ENCODE measurements around the gene SIX3. TPM values are rescaled to one million over a fixed set of nuclear protein-coding genes. Genes with fewer than 3 reads are reported as not detected.
A peak's percentile ranks its signal among the peaks of the same experiment; 100 is the strongest.

The SIX3 gene
- total RNA-seq, 1 donor from 2014 or later: not detected

DNA sequence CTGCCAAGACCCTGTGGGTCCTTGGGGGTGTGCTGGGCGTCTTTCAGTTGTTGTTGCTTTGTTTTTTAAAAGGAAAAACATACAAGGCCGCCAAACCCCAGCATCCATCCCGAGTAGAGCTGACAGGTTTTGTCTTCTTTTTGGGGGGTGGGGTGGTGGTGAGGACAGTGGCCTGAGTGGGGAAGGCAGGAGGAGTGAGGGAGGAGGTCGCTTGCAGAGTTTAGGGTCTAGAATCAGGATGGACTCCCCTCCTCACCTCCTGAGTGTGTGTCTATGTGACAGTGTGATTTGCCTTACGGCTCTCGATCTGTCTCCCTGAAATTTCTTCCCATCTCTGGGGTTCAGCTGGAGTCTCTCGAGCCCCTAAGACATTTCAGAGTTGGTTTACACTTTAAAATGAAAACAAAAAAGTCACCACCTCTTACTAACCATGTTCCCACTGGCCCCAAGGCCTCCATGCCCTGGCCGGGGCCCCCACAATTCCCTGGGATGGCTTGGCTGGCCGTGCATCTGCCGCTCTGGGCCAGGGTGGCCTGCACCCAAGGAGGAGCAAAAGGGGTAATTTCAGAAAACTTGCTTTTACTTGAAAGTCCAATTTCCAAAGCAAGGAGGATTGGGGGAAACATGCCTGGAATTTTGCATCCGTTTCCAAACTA lies 5.0 kb downstream of the SIX3 start:
- no peak for DNase-seq (ENCODE audit: low spot score in 2 of 2)
- no peaks in the 10 kb centered on the region for H3K9me3 ChIP-seq
- H3K27me3 ChIP-seq: peaks cover 4% of the 10 kb centered on the region
- H3K4me1 ChIP-seq: peaks cover 0 to 11% of the 10 kb centered on the region in 2 donors
- no peak overlapping the region for H3K4me3 ChIP-seq
- H3K27ac ChIP-seq: no peak overlapping the region
- intact Hi-C loops (cut with DNase I): no loop called here
- TF ChIP-seq, protein P1, sequence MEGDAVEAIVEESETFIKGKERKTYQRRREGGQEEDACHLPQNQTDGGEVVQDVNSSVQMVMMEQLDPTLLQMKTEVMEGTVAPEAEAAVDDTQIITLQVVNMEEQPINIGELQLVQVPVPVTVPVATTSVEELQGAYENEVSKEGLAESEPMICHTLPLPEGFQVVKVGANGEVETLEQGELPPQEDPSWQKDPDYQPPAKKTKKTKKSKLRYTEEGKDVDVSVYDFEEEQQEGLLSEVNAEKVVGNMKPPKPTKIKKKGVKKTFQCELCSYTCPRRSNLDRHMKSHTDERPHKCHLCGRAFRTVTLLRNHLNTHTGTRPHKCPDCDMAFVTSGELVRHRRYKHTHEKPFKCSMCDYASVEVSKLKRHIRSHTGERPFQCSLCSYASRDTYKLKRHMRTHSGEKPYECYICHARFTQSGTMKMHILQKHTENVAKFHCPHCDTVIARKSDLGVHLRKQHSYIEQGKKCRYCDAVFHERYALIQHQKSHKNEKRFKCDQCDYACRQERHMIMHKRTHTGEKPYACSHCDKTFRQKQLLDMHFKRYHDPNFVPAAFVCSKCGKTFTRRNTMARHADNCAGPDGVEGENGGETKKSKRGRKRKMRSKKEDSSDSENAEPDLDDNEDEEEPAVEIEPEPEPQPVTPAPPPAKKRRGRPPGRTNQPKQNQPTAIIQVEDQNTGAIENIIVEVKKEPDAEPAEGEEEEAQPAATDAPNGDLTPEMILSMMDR (IDR thresholded peaks at IDR 0.05): no peak
- H3K36me3 ChIP-seq: no peaks in the 10 kb centered on the region

DNA sequence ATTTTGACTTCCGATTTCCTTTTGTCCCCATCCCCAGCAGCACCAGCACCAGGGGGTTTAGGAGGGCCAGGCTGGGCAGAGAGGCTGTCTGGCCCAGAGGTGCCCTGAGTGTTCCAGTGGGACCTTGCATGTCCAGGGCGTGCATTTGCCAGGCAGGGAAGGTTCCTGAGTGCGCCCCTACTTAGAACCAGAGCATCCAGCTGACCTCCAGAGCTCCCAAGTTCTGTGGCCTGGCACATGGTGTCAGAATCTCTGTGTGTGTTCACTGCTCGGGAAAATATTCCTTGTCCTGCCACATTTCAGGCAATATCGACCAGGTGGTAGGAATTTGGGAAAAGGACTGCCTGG lies 5.5 kb downstream of the SIX3 start:
- H3K36me3 ChIP-seq: no peaks in the 10 kb centered on the region
- TF ChIP-seq, protein P1 (IDR thresholded peaks at IDR 0.05): no peak
- H3K4me3 ChIP-seq: no peak overlapping the region
- H3K27ac ChIP-seq: no peak overlapping the region
- peaks cover 0 to 15% of the 10 kb centered on the region in 2 donors for H3K4me1 ChIP-seq
- DNase-seq (ENCODE audit: low spot score in 2 of 2): no peak
- intact Hi-C loops (cut with DNase I): no loop called here
- H3K27me3 ChIP-seq: peaks cover 4% of the 10 kb centered on the region
- H3K9me3 ChIP-seq: no peaks in the 10 kb centered on the region

GRCh38 chr2:44948565-44949328 lies 7.2 kb downstream of the SIX3 start:
- Histone ChIP-seq H3K4me1 (peaks cover 5 to 22% of the 10 kb centered on the region in 2 donors), H3K9me3 (no peaks in the 10 kb centered on the region), H3K27ac (no peak overlapping the region), H3K27me3 (peaks cover 10% of the 10 kb centered on the region), H3K36me3 (no peaks in the 10 kb centered on the region), H3K4me3 (no peak overlapping the region)
- intact Hi-C loops (cut with DNase I): no loop called here
- no peak for DNase-seq (ENCODE audit: low spot score in 2 of 2)
- TF ChIP-seq, protein P1 (IDR thresholded peaks at IDR 0.05): no peak

GRCh38 chr2:44949329-44950151 lies 8.0 kb downstream of the SIX3 start:
- TF ChIP-seq, protein P1 (IDR thresholded peaks at IDR 0.05): no peak
- Histone ChIP-seq H3K9me3 (no peaks in the 10 kb centered on the region), H3K36me3 (no peaks in the 10 kb centered on the region), H3K27ac (no peak overlapping the region), H3K27me3 (peaks cover 7% of the 10 kb centered on the region), H3K4me1 (peaks cover 5 to 18% of the 10 kb centered on the region in 2 donors), H3K4me3 (peak overlapping the region in 1 of 2 donors; percentile 49)
- no peak for DNase-seq (ENCODE audit: low spot score in 2 of 2)
- intact Hi-C loops (cut with DNase I): no loop called here

GRCh38 chr2:44950646-44951045 lies 9.1 kb downstream of the SIX3 start:
- Histone ChIP-seq H3K4me1 (peaks cover 13 to 26% of the 10 kb centered on the region in 2 donors), H3K4me3 (no peak overlapping the region), H3K27me3 (peaks cover 14% of the 10 kb centered on the region), H3K9me3 (no peaks in the 10 kb centered on the region), H3K27ac (no peak overlapping the region), H3K36me3 (no peaks in the 10 kb centered on the region)
- DNase-seq (ENCODE audit: low spot score in 2 of 2): no peak
- intact Hi-C loops (cut with DNase I): no loop called here
- TF ChIP-seq, protein P1 (IDR thresholded peaks at IDR 0.05): no peak
